Fibroblast of the aortic adventitia (primary cell): ENCODE results near the gene SNAP25. TPM values are rescaled to one million over a fixed set of nuclear protein-coding genes. Genes with fewer than 3 reads are reported as not detected.

Experiments used
- DNase-seq: peaks from one replicate; pipeline ENCODE4 v3.0.0-alpha.2; 2010; ENCODE audit warnings: low read depth
- H3K4me3 ChIP-seq: 2 replicates; pipeline ENCODE4 v1.5.1; 2011; ENCODE audit warnings: low read depth, mild to moderate bottlenecking, control low read depth, low read length, moderate library complexity
- CTCF ChIP-seq: IDR thresholded peaks from 2 replicates; pipeline ENCODE4 v1.5.1; 2011; ENCODE audit warnings: mild to moderate bottlenecking, low read length, control low read depth, inconsistent platforms; ENCODE audit not compliant: insufficient read depth
- total RNA-seq: library from RNA; depleted of rRNA; stranded (reverse); fragments of >200 nt; gene quantifications from 2 replicates; pipeline ENCODE4 v1.2.3, GENCODE V29; 2012; ENCODE audit warnings: low replicate concordance

Gene SNAP25
- total RNA-seq, 1 donor = 3.1 TPM

GRCh38 chr20:10281911-10282310 is 63.3 kb downstream of the SNAP25 start:
- DNase-seq = no peak
- TF ChIP-seq CTCF = no peak
- no peak overlapping the region for H3K4me3 ChIP-seq

GRCh38 chr20:10282979-10283456 is 64.4 kb downstream of the SNAP25 start:
- TF ChIP-seq CTCF = no peak
- no peak overlapping the region for H3K4me3 ChIP-seq
- peak; percentile 6 for DNase-seq

GRCh38 chr20:10286356-10286755 is 67.7 kb downstream of the SNAP25 start:
- no peak overlapping the region for H3K4me3 ChIP-seq
- TF ChIP-seq CTCF = no peak
- DNase-seq = no peak

GRCh38 chr20:10288421-10288820 is 69.8 kb downstream of the SNAP25 start:
- TF ChIP-seq CTCF = no peak
- no peak overlapping the region for H3K4me3 ChIP-seq
- no peak for DNase-seq

GRCh38 chr20:10288954-10289646 is 70.5 kb downstream of the SNAP25 start:
- H3K4me3 ChIP-seq = no peak overlapping the region
- no peak for TF ChIP-seq CTCF
- no peak for DNase-seq

- TF ChIP-seq CTCF = no peak
- no peak overlapping the region for H3K4me3 ChIP-seq
- no peak for DNase-seq
Measured at GRCh38 chr20:10291568-10292248, 73.1 kb downstream of the SNAP25 start.
